COLO668 (cell line): ENCODE measurements around the gene SMCO4.
A peak's percentile ranks its signal among the peaks of the same experiment; 100 is the strongest.
"Not testable (repeated sequence)": the region's sequence is repeated elsewhere in the genome, so short reads cannot be mapped to it uniquely, and the experiment has no call there.

Source experiments
- DNase-seq: peaks from one replicate; lab custom pipeline; 2025; ENCODE audit not compliant: unreplicated experiment; lab: John Stamatoyannopoulos, UW

Gene SMCO4

GRCh38 chr11:93543292-93543977 lies at the start of gene SMCO4:
TSS of gene SMCO4 (minus strand) at chr11:93543391. CDS start at chr11:93479189, 64,202 bp downstream.
- DNase-seq, result peak; percentile 94

- DNase-seq, result no peak
Observed at GRCh38 chr11:93591247-93591898, 48.2 kb upstream of the SMCO4 start.

GRCh38 chr11:93589347-93589746 lies 46.2 kb upstream of the SMCO4 start:
- peak; percentile 14 for DNase-seq

- no peak for DNase-seq
Observed at GRCh38 chr11:93587858-93588581, 44.8 kb upstream of the SMCO4 start.

- DNase-seq, result peak; percentile 18
Observed at GRCh38 chr11:93587425-93587824, 44.2 kb upstream of the SMCO4 start.

GRCh38 chr11:93585758-93586157 lies 42.6 kb upstream of the SMCO4 start:
- peak; percentile 8 for DNase-seq

DNA sequence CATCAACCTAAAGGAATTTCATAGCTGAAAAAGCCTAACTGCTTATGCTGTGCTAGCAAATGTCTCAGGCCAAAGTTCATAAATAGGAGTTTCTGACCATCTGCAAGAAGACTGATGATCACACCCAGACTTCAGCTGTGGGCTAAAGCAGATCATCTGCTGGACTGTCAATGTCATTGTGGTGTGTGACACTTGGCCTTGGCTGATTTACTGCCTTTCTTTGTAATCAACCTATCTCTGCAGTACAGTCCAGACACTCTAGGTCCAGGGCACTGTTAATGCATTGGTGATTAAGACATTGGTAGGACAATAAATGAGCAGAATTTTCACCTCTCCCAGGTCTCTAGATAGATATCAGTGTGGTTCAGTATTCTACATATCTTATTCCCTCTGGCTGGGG lies 40.3 kb upstream of the SMCO4 start:
- no peak for DNase-seq

- DNase-seq, result no peak
Observed at GRCh38 chr11:93579187-93579751, 36.1 kb upstream of the SMCO4 start.

GRCh38 chr11:93577286-93577685 lies 34.1 kb upstream of the SMCO4 start:
- DNase-seq, result no peak

GRCh38 chr11:93576870-93577269 lies 33.7 kb upstream of the SMCO4 start:
- DNase-seq, result not testable (repeated sequence)

- no peak for DNase-seq
Observed at GRCh38 chr11:93574638-93575220, 31.5 kb upstream of the SMCO4 start.

DNA sequence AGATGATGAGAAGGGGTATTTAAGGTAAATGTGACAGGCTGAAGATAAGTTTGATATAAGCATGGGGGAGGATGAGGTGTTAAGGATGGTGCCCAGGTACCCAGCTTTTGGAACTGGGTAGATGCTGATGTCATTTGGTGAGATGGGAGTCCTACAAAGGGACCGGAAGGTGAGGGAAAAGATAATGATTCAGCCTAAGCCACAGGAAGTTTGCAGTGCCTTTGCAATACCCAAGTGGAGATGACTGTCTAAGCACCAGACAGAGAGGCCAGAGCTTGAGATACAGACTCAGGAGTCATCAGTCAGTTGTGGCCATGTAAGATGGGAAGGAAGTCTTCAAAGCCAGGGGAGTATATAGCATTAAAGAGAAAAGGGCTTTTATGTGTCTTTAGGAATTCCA lies 30.0 kb upstream of the SMCO4 start:
- no peak for DNase-seq

- DNase-seq, result no peak
Observed at GRCh38 chr11:93572621-93573020, 29.4 kb upstream of the SMCO4 start.

DNA sequence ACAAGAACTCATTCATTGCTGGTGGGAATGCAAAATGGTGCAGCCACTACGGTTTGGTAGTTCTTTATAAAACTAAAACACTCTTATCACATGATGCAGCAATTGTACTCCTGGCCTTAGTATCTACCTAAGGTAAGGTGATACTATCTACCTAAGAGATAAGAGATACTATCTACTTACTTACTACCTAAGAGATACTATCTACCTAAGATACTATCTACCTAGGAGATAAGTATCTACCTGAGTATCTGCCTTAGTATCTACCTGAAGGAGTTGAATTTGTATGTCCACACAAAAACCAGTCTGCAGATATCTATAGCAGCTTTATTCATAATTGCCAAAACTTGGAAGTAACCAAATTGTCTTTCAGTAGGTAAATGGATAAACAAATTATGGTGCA lies 29.0 kb upstream of the SMCO4 start:
- no peak for DNase-seq

- no peak for DNase-seq
Observed at GRCh38 chr11:93571612-93572011, 28.4 kb upstream of the SMCO4 start.

- DNase-seq, result peak; percentile 18
Observed at GRCh38 chr11:93570759-93571413, 27.7 kb upstream of the SMCO4 start.

DNA sequence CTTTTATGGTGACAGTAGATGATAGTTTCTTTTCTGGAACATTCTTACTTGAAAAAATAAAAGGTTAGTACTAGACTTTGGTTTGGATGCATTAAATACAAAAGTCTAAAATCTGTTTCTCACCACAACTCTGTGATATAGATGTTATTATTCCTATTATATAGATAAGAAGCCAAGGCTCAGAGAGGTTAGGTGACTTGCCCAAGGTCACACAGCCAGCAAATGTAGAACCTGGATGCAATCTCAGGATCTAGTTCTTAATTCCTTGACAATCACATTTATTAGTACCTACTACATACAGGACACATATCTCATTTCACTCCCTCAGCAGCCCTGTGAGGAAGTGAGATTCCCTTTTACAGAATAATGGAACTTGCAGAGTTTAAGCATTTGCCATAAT lies 26.3 kb upstream of the SMCO4 start:
- DNase-seq, result no peak

DNA sequence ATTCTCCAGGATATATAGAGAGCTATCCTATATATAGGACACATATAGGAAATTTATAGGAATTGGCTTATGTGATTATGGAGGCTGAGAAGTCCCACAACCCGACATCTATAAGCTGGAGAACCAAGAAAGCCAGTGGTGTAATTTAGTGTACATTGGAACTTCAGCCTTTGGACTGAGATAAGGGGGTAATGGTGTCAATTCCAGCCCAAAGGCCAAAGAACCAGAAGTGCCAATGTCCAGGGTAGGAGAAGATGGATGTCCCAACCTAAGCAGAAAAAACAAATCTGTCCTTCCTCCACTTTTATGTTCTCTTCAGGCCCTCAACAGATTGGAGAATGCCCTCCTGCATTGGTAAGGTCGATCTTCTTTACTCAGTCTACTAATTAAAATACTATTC lies 25.5 kb upstream of the SMCO4 start:
- no peak for DNase-seq

DNA sequence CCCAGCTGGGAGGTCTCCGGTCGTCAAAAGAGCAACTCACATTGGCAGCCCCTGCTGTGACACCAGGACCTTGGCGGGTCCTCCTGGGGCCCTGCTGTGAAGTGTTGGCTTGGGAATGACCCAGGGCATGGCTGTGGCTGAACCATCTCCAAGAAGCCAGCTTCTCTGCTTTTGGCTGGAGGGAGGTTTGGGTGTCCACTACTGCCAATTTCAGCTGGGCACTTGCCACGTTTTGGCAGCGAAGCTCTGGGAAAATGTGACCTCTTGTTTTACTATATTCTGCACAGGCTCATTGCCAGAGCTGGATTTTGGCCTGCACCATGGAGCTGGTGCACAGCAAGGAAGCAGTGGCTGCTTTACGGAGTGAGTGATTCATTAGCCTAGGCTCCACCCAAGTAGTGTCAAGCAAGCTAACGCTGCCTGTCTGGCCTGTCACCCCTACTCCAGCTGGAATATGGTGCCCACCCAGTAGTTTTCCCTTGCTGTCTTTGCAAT lies 24.3 kb upstream of the SMCO4 start:
- no peak for DNase-seq

- DNase-seq, result no peak
Observed at GRCh38 chr11:93564895-93565294, 21.7 kb upstream of the SMCO4 start.

GRCh38 chr11:93563857-93564256 lies 20.7 kb upstream of the SMCO4 start:
- DNase-seq, result no peak
